CD4-positive, alpha-beta T cell treated with Interleukin-15 for 4 hours (primary cell): Measurements from ENCODE around the gene LSAMP.

Source experiments
- DNase-seq: peaks from one replicate; pipeline ENCODE4 v3.0.0-alpha.2; 2020; ENCODE audit warnings: low spot score

Gene LSAMP

GRCh38 chr3:115943579-115943978, 501.7 kb downstream of the LSAMP start:
- DNase-seq = no peak

- DNase-seq = no peak
These were observed 508.2 kb downstream of the LSAMP start for GRCh38 chr3:115937054-115937453.

DNA sequence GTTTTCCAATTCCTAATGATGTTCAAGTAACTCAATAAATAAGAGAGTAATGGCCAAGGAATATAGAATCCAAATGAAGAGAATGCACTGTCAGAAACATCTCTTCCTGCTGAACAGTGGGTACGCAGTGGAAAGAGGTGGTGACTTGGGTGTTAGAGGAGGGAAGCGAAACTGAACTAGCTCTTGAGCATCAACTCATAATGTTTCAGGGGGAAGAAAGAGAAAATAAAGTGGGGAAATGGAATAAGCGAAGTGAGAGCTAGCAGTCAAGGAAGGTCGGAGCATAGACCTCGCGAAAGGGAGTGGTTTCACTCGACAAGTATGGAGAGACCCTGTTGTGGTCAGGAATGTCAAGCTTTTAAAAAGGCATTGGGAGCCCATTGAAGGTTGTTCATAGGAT, 512.5 kb downstream of the LSAMP start:
- no peak for DNase-seq

- no peak for DNase-seq
These were observed 513.7 kb downstream of the LSAMP start for GRCh38 chr3:115931581-115931980.

GRCh38 chr3:115930922-115931321, 514.4 kb downstream of the LSAMP start:
- DNase-seq = no peak

DNA sequence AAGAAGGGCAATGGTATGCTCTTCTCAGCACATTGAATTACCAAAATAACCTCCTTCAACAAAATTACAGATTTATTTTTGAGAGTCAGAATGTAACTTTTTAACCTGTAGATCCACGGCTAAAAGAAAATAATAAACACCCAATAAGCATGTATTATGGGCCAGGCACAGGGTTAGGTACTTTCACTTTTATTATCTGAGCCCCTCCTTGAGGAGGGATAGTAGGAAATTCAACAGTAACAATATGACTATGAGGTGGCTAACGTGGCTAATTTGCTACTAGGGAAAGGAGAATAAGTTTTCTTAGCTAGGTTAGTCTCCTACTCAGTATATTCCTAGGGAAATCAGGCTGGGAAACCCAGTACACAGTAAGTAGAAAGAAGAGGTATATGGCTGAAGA, 515.1 kb downstream of the LSAMP start:
- no peak for DNase-seq

DNA sequence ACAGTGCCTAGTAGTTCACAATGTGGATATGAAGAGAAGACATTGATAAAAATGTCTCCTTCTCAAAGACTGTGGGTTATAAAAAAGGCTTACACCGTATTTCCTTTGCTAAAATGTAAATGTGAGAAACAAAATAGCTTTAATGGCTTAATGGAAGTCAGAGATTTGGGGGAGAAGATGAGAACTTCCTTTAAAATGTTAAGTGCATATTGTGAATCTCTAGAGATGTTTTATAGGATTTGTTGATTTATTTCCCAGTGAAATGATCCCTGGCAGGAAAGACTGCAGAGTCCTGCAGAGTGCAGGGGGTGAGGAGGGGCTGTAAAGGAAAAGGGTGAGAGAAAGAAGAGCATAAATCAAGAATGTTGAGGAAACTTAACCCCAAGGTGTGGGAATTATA, 516.9 kb downstream of the LSAMP start:
- DNase-seq = no peak

GRCh38 chr3:115927197-115927596, 518.1 kb downstream of the LSAMP start:
- no peak for DNase-seq

GRCh38 chr3:115922681-115923347, 522.5 kb downstream of the LSAMP start:
- no peak for DNase-seq

- no peak for DNase-seq
These were observed 523.6 kb downstream of the LSAMP start for GRCh38 chr3:115921711-115922110.

GRCh38 chr3:115918900-115919299, 526.4 kb downstream of the LSAMP start:
- no peak for DNase-seq

- no peak for DNase-seq
These were observed 528.4 kb downstream of the LSAMP start for GRCh38 chr3:115916866-115917265.

GRCh38 chr3:115915061-115915460, 530.2 kb downstream of the LSAMP start:
- no peak for DNase-seq

DNA sequence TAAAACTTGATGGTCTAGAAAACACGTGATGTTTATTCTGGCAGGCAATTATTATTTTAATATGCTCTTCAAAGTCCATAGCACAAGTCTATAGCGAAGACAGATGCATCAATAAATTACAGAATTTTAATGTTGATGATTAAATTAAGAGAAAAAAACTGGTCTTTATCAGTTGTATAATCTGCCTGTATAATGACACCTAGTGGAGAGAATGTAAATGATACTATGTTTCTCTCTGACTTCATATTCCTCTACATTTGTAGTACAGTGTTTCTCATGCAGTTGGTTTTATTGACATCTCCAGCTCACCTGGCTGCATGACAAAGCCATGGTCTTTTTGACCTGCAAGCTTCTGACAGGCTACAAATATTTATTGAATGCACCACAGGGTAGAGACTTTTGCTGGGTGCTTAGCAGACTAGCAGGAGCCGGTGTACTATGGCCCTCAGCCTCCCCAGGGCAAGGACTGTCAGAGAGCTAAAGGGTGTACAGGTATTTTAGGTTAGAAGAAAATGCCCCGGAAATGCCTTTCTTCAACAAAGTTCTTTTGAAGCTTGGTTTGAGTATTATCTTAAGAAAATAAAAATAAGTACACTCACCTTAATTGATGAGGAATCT, 532.1 kb downstream of the LSAMP start:
- DNase-seq = no peak

GRCh38 chr3:115912372-115912771, 532.9 kb downstream of the LSAMP start:
- DNase-seq = no peak

DNA sequence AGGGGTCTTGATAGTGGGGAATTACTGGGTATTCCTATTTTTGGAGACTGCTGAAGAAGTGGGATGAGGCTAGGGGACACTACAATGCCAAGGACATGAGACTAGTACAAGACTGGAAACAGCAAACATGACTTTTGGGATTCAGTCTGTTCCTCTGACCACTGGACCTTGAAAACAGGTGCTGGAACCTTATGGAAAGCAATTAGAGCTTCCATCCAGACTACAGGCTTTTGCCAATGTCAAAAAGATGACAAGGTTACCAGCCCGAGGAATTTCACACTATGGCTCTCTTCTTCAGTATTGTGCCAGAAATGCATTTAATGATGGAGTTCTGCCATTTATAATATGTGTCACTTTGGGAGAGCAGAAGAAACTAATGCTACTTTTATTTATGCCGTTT, 539.4 kb downstream of the LSAMP start:
- DNase-seq = no peak

DNA sequence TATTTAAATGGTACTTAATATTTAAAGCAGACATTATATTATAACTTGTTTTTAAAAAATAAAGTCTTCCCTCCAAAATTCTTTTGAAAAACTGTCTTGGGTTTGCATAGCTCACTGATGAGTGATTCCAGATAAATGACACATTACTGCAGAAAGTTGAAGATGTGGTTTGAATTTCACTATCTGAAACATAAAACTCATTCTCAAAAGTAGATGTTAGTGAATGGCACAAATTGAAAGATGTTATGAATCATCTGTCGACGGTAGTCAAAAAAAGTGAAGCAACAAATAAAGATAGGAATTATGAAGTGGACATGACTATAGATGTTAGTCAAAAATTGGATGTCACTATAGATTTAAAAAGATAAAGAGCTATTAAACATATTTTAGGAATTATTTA, 541.4 kb downstream of the LSAMP start:
- no peak for DNase-seq

DNA sequence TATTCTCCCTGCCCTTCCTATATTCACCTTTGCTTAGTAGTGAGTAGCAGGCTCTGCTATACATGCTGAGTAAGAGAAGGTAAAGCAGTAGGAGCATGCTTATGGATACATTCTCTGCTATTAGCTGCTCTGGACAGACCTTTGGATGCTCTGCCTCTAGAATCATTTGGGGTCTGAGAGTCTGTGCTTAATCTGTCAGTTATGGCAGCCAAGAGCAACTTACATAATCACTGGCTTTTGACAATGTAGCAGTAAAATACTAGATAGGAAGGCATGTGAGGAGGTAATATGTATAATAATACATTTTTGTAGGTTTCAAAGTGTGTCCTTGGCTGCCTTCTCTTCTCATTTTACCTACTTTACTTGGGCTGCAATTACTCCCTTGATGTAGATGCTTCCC, 544.3 kb downstream of the LSAMP start:
- DNase-seq = no peak

DNA sequence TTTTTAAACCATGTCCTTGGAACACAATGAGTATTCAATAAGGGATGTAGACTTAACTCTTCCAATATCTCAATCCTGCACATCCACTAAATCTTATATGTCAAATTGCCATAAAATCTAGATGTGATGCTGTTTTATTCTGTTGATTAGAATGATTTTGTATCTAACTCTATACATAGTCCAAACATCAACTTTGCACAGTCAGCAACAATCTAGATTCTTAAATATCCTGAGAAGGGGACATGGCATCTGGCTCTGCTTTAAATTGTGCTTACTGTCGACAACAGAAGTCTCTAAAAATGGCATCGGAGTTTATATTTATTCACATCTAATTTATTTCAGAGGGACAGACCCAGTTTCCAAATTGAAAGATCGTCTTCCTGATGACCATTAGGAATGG, 545.8 kb downstream of the LSAMP start:
- no peak for DNase-seq

DNA sequence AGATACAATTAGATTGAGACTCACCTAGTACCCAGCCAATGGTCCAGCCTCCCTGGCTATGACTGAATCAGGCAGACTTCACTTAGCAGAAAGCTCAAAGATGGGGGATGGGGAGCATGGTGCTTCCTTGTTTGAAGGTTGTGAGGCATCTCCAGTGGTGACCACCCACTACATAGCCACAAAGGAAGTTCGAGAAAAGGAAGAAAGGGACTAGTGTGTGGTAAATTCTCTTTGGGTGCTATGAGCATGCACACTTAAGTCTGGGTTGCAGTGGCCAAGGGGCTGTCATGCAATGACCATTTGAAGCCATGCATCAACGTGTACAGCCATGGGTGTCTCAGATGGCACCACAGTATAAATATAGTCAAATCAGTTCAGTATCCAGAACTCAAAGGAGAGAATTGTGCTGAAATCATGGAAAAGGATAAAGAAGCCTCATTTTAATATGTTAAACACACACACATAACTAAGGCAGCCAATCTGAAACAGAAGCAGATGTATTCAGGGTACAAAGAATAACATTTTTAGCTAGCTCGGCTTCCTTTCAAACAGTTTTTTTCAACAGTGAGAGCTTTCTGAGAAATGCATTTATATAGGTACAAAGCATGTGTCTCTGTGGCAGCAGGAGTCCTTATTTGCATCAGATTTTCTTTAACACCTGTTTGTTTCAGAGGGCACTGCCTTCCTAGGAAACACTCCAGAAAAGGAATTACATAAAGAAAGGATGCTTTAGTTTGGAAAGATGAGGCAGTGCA, 546.5 kb downstream of the LSAMP start:
- no peak for DNase-seq

- no peak for DNase-seq
These were observed 554.2 kb downstream of the LSAMP start for GRCh38 chr3:115891006-115891636.

DNA sequence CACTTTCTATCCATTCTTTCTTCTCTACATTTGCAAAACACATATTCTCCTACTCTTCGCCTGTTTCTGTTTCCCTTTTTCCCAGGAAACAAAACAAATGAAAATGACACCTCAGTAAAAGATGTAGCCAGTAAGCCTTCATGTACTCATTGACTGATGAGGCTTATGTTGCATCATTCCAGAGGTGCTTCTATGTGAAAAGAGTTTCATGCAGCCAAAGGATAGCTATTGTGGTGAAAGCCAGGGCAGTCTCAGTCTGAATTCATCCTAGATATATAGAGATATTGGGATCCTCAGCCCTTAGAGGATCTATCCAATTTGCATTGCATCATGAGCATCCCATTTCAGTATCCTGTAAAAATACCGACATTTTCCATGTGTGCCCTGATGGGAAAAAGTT, 554.7 kb downstream of the LSAMP start:
- no peak for DNase-seq

DNA sequence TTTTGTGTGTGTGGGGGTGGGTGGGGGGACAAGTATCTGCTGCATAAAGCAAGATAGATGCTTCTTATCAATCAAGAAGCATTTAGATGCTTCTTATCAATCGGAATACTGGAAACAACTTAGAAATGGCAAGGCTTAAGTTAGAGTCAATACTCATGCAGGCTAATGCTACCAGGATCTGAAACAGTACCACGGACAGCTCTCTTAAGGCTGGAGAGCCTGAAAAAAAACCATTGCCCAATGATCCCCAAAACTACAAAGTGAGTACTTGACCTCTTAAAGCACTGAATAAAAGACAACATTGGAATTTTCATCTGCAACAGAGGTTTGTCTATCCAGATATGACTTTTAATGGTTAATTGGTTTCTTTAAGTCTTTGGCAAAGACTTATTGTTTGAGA, 559.7 kb downstream of the LSAMP start:
- no peak for DNase-seq
